DMS53 treated with DMSO at 0.1 percent for 48 hours (cell line): ENCODE data around the gene NDUFS1.
A peak's percentile ranks its signal among the peaks of the same experiment; 100 is the strongest.
"Not testable (repeated sequence)": the region's sequence is repeated elsewhere in the genome, so short reads cannot be mapped to it uniquely, and the experiment has no call there.

ENCODE experiments used
- DNase-seq: peaks from one replicate; lab custom pipeline; 2025; ENCODE audit not compliant: unreplicated experiment; lab: John Stamatoyannopoulos, UW

NDUFS1 gene

DNA sequence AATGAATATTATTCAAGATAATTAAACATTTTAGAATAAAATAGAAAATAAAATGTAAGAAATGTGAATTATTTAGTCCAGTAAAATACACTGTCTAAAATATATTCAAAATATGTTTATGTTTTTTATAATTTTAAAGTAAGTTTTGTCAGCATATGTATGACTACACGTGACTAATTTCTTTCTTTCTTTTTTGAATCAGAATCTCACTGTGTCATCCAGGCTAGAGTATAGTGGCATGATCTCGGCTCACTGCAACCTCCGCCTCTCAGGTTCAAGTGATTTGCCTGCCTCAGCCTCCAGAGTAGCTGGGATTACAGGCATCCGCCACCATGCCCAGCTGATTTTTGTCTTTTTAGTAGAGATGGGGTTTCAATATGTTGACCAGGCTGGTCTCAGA lies 54.2 kb downstream of the NDUFS1 start:
- DNase-seq: no peak

DNA sequence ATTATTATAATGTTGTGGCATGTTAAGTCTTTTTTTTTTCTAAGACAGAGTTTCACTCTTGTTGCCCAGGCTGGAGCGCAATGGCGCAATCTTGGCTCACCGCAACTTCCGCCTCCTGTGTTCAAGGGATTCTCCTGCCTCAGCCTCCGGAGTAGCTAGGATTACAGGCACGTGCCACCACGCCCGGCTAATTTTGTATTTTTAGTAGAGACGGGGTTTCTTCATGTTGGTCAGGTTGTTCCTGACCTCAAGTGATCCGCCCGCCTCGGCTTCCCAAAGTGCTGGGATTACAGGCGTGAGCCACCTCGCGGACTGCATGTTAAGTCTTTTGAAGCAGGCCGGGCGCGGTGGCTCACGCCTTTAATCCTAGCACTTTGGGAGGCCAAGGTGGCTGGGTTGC lies 60.4 kb downstream of the NDUFS1 start:
- not testable (repeated sequence) for DNase-seq

DNA sequence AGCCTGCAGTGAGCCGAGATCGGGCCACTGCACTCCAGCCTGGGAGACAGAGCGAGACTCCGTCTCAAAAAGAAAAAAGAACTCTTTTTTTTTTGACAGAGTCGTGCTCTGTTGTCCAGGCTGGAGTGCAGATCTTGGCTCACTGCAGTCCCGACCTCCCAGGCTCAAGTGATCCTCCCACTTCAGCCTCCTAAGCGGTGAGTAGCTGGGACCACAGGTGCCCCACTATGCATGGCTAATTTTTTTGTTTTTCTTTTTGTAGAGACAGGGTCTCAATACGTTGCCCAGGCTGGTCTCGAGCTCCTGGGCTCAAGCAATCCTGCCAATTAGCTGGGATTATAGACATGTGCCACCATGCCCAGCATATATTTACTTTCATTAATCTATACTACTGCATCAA lies 60.8 kb downstream of the NDUFS1 start:
- DNase-seq: no peak

DNA sequence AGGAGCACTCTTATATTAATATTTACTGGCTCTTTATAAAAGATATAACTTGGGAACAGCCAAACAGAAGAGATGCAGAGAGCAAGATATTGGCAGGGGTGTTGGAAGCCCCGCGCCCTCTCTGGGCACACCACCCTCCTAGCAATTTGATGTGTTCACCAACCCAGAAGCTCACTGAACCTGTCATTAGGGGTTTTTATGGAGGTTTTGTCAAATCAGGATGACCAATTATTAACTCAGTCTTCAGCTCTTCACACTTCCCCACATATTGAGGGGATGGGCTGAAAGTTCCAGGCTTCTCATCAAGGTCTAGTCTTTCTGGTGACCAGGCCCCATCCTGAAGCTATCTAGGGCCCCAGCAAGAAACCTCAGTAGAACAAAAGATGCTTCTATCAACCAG lies 62.4 kb downstream of the NDUFS1 start:
- DNase-seq: no peak

DNA sequence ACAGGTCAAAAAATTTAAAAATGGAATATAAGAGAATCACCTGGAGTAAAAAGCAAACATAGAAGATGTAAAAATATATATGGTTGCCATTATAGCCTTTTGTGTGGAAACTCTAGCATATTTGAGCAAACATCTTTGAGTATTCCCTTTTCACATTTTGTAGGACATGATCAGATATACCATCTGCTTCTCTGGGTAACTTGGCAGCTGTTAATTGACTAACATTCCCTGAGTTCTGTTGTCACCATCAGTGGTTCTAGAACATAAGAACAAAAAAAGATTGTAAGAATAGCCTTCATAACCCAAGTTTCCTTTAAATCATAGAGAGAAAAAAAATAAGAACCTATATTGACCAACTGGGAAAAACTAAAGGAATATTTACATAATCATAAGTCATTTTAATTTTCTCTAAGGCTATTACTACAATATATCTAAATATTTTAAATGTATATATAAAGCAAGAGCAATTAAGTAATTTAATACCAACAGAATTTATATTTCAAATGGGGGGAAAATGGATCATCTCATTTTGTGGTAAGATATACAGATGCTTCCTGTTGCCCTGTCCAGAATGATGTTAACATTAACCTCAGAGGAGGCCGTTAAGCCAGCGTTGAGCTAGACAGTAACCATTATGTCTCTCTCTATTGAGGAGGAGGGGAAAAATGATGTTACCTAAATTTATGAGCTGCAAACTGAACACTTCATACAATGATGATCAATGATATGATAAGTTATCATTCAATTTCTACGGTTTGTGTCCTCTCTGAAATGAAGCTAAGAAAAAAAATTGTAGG lies 63.5 kb downstream of the NDUFS1 start:
- DNase-seq: no peak

DNA sequence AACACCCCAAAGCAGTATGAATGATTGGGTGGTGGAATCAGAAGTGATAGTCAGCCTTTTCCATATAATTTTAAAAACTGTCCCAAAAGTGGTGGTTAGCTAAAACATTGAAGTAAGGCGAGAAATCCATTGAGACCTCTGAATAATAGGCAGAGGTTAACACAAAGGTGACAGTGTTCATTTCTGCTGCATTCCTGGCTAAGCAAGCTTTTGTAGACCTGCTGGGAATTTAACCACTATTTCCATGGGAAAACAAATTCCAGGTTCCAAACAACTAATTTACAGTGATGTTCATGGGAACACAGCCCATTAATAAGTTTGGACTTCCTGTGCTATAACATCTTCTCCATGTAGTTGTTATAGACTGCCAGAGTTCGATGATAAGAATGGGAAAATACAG lies 66.9 kb downstream of the NDUFS1 start:
- DNase-seq: no peak

DNA sequence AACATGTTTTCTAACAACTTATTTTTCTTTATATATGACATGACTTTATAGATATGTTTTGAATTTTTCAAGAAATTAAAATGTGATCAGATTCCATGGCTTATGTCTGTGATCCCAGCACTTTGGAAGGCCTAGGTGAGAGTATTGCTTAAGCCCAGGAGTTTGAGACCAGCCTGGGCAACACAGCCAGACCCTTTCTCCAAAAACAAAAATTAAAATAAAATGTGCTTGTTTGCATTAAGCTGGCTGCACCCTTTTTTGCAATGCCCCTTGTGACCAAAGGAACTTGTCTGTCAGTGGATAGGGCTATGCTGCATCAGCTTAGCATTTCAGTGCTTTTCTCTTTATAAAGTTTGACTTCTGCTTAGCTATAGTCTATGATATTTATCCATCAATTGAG lies 71.0 kb downstream of the NDUFS1 start:
- no peak for DNase-seq

DNA sequence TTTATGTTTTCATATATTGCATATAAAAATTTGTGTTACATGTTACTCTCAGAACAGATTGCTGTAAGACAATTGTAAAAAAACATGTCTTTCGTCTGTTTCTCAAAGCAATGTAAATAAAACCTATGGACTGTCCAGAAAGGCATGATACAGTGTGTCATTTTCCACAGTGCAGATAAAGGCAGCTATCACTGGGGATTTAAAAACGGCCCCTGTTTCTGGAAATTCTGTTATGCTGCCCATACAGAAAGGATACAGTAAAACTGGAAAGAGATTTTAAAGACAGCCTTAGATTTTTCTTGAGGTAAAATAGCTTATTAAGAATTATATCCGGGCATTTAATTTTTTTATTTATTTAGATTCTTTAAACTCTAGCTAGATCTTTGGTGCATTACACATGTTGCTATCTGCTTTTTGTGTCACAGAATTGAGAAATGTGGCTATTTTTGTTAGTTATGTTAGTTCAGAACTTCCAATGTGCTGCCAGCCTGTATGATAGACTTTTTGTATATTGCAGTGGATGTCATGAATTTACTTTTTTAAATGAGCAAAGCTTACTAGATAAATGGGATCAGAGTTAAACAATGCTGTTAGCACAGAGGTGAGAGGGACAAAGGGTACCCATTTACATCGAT lies 72.4 kb downstream of the NDUFS1 start:
- peak; percentile 25 for DNase-seq

DNA sequence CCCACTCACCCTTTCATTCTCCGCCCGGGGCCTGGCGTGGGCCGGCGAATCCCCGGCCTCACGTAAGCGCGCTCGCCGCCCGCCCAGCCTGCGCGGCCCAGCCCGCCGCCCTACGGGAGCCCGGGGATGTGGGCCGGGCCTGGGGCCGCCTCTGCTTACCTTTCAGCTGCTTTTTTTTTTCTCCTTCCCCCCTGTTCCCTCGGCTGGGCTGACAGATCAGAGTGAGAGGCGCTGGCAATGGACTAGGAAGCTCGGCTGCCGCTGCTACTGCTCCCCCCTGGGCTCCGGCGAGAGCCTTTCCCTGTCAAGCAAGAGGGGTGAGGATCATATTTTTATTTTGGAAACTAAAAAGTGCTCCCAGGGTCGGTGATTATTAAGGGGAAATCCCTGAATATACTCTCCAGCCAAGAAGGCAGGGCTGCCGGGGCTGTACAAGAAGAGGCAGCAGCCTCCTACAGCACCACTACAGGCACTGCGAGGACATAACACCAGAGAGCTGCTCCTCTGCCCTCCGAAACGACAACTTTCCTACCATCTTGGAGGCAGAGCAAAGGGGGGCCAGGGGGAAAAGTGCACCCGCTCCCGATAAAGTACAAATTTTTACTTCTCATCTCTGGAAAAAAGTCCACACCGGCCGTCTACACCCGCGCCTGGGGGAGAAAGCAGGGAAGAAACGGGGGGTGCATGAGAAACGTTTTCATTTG lies 73.3 kb downstream of the NDUFS1 start, which contains the start of gene INO80D:
INO80D (minus strand) TSS at position 433 of the 704 bp plus-strand sequence. CDS start 23,158 bp downstream, outside the sequence.
- DNase-seq: peak; percentile 94

DNA sequence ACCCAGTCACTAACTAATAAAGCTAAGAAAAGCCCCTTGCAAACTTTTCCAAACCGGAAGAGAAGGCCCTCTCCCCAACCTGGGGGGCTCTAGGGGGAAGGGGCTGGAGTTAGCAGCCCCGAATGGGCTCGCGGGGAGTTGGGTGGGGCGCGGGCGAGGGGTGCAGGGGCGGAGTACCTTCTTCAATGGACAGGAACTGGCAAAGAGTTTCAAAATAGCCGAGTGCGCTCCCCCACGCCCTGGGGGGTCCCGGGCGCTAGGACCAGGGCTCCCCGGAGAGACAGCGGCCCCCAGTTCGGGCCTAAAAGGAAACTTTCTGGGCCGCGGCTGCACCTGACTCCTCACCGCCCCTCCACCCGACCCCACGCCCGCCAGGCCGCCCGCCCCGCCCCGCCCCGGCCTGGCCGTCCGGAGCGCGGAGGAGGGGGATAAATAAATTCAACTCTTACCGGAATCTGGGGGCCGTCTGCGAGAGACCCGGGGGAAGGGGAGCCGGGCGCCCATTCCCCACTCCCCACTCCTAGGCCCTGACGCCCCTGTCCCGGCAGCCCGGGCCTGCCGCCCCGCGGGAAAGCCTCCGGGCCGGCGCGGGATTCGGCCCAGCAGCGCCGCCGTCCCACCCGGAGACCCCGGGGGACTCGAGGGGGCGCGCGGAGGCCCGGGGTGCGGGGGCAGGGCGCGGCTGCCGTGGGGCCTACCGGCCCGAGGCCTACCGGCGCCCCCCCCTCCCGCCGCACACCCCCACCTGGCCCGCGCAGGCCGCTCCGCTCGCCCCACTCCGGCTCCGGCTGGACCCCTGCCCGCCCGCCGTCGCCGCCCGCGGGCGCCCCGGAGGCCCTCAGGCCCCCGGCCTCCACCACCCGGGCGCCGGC lies 74.1 kb downstream of the NDUFS1 start:
- no peak for DNase-seq

DNA sequence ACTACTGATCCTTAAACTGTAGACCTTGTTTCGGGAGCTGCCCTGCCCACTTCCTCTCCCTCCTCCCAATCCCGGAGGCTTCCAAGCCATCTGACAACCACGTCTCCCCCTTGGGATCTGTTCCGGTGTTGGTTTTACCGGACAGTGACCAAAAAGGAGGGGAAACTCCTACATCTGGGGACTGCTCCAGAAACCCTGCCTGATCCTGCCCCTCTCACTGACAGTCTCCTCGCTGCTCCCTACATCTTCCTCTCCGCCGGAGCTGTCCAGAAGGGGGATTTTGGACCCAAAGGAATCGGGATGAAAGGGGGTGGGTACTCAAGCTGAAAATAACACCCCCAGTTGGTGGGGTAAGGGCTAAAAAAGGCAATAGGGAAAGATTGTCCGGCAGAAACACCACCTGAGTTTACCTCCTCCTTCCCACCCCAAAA lies 74.8 kb downstream of the NDUFS1 start:
- DNase-seq: peak; percentile 26

DNA sequence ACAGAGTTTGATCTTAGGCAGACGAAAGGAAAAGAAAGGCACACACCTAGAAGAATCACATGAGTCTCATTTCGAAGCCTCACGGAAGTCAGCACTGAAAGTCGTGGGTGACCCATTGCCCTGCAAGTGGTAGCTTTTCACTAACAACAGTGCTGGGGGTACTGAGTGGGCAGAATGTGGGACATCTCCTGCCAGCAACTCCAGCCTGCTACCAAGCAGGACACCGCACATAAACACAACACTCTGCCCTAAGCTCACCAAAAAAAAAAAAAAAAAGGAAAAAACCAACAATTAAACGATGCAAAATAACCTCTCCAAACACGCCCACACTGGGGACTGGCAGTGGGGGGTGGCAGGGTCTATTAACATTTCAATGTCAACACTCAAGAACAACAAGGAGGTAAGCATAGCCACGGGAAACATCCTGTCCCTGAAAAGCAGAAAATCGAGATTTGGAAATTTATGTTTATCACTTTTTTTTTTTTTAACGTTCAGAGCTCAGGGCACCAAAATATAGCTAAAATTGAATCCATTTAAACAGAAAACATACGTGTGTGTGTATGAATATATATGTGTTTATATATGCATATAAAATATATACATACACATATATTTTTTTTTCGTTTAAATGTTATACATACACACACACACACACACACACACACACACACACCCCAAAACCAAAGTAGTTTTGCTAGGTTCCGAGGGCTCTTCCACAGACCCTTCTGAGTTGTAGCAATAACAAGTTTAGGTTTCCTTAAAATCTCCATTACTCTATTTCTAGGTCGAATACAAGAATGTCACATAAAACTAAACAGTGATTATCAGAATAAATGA lies 75.4 kb downstream of the NDUFS1 start:
- no peak for DNase-seq

DNA sequence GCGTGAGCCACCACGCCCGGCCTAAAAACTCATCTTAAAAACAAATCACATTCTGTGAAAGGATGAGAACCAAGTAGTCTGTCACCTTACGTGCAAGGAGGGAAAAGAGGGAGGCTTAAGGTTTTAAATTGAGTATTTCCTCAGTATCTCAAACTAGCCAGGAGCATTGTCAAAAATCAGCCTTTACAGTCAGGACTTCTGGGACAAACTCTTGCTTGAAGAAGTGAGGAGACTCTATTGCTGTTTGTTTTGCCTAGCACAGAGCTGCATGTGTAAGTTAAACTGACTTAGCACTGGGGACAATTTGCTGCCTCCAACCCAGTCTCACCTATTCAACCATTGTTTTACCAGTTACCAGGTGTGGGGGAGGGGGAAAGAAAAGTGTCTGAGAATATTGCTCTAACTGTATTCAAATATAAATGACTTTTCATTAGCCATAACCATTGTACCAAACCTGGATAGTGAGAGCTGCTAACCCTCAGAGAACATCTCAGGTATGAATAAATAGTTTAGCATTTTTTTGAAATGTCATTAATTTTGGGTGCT lies 76.9 kb downstream of the NDUFS1 start:
- no peak for DNase-seq

DNA sequence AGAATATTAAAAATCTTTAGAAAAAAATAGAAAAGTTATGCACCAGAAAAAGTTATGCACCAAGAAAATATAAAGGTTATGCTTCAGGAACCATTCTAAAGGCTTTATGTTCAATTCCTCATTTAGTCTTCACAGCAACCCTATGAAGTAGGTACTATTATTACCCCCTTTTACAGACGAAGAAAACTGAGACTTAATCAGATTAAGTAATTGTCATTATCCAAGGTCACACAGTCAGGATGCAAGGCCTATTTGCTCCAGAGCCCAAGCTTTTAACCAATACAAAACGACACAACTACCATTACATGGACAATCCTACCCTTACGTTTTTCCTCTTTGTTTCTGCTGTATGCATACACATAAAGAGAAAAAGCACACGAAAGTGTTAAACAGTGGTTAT lies 78.3 kb downstream of the NDUFS1 start:
- DNase-seq: no peak

DNA sequence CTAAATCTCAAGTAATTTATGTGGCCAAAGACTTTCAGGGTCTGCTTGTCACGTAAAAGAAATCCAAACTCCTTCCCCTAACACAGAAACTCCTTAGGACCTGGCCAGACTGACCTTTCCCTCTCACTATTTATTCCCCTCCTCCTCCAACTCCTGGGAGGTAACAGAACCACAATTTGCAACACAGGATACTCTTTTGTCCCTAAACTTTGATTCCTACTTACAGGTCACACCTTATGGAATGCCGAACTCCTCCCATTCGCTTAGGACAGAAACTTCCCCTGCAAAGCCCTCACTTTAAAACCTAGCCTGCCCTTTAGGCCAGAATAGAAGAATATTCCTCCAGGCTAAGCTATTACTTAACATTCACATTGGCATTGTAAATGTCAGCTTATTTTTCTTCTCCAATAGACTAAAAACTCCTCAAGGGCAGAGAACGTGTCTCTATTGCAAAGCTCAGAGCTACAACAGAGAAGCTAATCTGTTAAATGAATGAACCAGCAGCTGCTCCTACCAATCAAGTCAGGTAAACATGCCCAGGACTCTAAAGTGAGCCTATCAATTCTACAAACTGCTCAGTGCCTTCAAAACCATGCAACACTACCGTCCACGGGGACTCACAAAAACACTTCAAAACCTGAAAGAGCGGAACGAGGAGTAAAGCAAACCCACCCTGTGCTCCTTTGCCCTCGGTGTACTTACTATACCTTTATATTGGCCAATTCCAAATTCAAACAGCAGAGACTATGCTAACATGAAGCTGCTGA lies 79.4 kb downstream of the NDUFS1 start:
- DNase-seq: no peak

DNA sequence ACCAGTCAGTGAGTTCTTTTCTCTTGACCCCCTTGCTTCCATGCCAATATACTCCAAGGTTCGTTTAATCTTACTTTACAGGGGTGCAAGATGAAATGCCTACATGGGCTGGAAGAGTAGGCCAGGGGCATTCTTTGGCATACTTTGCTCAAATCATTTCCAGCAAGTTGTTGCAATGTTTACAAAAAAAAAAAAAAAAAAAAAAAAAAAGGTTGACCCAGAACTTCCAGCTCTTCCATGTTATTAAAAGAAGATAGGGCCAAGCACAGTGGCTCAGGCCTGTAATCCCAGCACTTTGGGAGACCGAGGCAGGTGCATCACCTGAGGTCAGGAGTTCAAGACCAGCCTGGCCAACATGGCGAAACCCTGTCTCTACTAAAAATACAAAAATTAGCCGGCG lies 81.4 kb downstream of the NDUFS1 start:
- not testable (repeated sequence) for DNase-seq

DNA sequence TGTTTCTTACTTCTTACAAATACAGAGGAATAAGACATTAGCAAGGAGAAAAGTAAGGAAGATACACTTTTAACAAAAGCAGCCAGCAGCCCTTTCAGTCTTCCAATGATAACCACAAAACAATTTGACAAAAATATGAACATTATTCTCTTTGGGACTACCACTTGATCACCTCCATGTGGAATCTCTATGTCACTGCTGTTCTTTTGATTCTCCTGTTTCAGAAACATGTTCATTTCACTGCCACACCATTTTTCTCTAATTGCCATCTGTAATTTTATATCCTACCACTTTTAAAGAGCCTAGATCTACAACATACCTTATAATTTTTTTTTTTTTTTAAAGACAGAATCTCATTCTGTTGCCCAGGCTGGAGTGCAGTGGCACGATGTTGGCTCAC lies 84.1 kb downstream of the NDUFS1 start:
- no peak for DNase-seq

DNA sequence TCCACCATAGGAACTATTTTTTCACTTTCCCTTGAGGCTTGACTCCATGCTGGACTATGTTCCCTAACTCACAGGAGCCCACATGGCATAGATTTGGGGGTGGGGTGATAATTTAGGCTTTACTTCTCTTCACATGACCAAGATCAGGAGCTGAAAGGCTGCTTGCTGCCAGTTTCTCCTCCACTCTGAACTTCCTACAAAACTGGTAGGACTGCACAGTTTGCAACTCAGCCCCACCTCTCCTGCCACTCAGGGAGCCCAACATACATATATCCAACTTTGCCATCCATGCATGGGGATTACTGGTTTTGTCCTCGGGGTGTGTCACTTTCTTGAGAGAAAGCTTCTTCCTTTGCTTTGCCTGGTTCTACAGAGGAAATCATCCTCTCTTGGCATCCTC lies 87.4 kb downstream of the NDUFS1 start:
- DNase-seq: no peak

DNA sequence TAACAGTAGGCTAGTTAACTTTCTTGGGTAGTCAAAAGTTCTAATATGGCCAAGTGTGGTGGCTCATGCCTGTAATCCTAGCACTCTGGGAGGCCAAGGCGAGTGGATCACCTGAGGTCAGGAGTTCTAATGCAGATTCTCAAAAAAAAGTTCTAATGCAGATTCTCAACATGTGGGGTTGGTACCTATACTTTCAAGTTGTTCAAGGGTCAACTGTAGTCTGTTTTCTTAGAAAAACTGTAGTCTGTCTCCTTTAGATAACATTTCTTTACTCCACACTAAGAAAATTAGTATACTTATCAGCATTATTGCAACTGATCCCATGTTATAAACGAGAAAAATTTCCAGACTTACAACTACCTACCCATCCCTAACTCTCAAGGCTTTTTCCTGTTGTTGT lies 89.8 kb downstream of the NDUFS1 start:
- DNase-seq: no peak
